ENCODE data around the gene WDR88.

GRCh38 chr19:33129901-33130300, 2.0 kb upstream of the WDR88 start:
- TF ChIP-seq CTCF (IDR thresholded peaks at IDR 0.05; ENCODE audit: low read depth, low read length, missing input control) = no peak
- no peak for TF ChIP-seq JUND (IDR thresholded peaks at IDR 0.05)
- TF ChIP-seq, protein P1, sequence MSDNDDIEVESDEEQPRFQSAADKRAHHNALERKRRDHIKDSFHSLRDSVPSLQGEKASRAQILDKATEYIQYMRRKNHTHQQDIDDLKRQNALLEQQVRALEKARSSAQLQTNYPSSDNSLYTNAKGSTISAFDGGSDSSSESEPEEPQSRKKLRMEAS (IDR thresholded peaks at IDR 0.05) = no peak
- no peak for TF ChIP-seq EGR1 (IDR thresholded peaks at IDR 0.05; ENCODE audit: low read depth in 2 of 2)
- no peak for TF ChIP-seq TAF1 (conservative IDR thresholded peaks at IDR 0.05)
- no peak for TF ChIP-seq RAD21 (IDR thresholded peaks at IDR 0.05)
- TF ChIP-seq SP1 (IDR thresholded peaks at IDR 0.05) = no peak
- TF ChIP-seq FOXA1 (IDR thresholded peaks at IDR 0.05) = no peak
